ENCODE measurements around the gene COQ8A.
A peak's percentile ranks its signal among the peaks of the same experiment; 100 is the strongest.
"Not testable (repeated sequence)": the region's sequence is repeated elsewhere in the genome, so short reads cannot be mapped to it uniquely, and the experiment has no call there.

The COQ8A gene

GRCh38 chr1:226985839-226986463 is 45.9 kb downstream of the COQ8A start:
- DNase-seq = no peak

GRCh38 chr1:226986496-226987178 is 46.5 kb downstream of the COQ8A start:
- no peak for DNase-seq

GRCh38 chr1:226987179-226987536 is 47.1 kb downstream of the COQ8A start:
- DNase-seq = no peak

GRCh38 chr1:226987623-226988333 is 47.7 kb downstream of the COQ8A start:
- DNase-seq = no peak

- no peak for DNase-seq
Observed at GRCh38 chr1:226988334-226988666, 48.2 kb downstream of the COQ8A start.

GRCh38 chr1:226989085-226989920 is 49.2 kb downstream of the COQ8A start:
- no peak for DNase-seq

GRCh38 chr1:226990133-226990716 is 50.1 kb downstream of the COQ8A start:
- peak; percentile 64 to 71 for DNase-seq

GRCh38 chr1:226991920-226992319 is 51.8 kb downstream of the COQ8A start:
- no peak for DNase-seq

GRCh38 chr1:226993814-226994585 is 53.9 kb downstream of the COQ8A start:
- no peak for DNase-seq

GRCh38 chr1:226994586-226995364 is 54.7 kb downstream of the COQ8A start:
- no peak for DNase-seq

GRCh38 chr1:226995365-226996332 is 55.6 kb downstream of the COQ8A start:
- DNase-seq = no peak

- DNase-seq = not testable (repeated sequence)
Observed at GRCh38 chr1:226999579-226999978, 59.5 kb downstream of the COQ8A start.

- no peak for DNase-seq
Observed at GRCh38 chr1:227002531-227003049, 62.5 kb downstream of the COQ8A start.

- DNase-seq = no peak
Observed at GRCh38 chr1:227003165-227003564, 63.1 kb downstream of the COQ8A start.

- no peak for DNase-seq
Observed at GRCh38 chr1:227004796-227005195, 64.7 kb downstream of the COQ8A start.

- no peak for DNase-seq
Observed at GRCh38 chr1:227006226-227006796, 66.2 kb downstream of the COQ8A start.

GRCh38 chr1:227009937-227010336 is 69.8 kb downstream of the COQ8A start:
- DNase-seq = no peak

- DNase-seq = no peak
Observed at GRCh38 chr1:227010645-227011044, 70.6 kb downstream of the COQ8A start.

GRCh38 chr1:227016990-227017389 is 76.9 kb downstream of the COQ8A start:
- DNase-seq = no peak

All from activated CD4-positive, alpha-beta T cell treated with anti-CD3 and anti-CD28 coated beads, Interleukin-2, amount 50 U/mL, for 48 hours (primary cell).